Sciatic nerve (tissue), 2 donors: ENCODE data around the gene PHF23. TPM values are rescaled to one million over a fixed set of nuclear protein-coding genes. Genes with fewer than 3 reads are reported as not detected.

ENCODE experiments used
- ATAC-seq: fragments of 200-7000 bp; cut with Tn5 transposase; one replicate; pipeline ENCODE4 v1.9.1; 2020; ENCODE audit warnings: mild to moderate bottlenecking, moderate library complexity
- DNase-seq: peaks from one replicate; pipeline ENCODE4 v3.0.0-alpha.2; 2020; ENCODE audit warnings: low spot score
- intact Hi-C: fragments of 100-400 bp; cut with DNase I; formaldehyde crosslinking; loops from one replicate; pipeline ENCODE4 v1.14.2; 2022
- total RNA-seq: library from RNA; stranded (reverse); fragmentation: NEBNext Ultra II Directional; extraction: Animal tissue kit (Norgen Biotek cat#: 25700); gene quantifications from one replicate; pipeline ENCODE4 v1.2.1, GENCODE V29; 2021
- donor health status: DM: no; HTN: no; CAD: no.
- donor health status: DM: no; HTN: no; CAD: no.

PHF23 gene
- total RNA-seq, 1 donor from 2014 or later: 23.8 TPM

- DNase-seq (no peak), ATAC-seq (no peak)
- intact Hi-C loops: no loop called here
These were observed 2.0 kb upstream of the PHF23 start for GRCh38 chr17:7241090-7241733.

GRCh38 chr17:7240375-7240774, 1.1 kb upstream of the PHF23 start:
- intact Hi-C loops: no loop called here
- no peak for ATAC-seq
- no peak for DNase-seq

- intact Hi-C loops: no loop called here
- DNase-seq (no peak), ATAC-seq (no peak)
These were observed 702 bp downstream of the PHF23 start for GRCh38 chr17:7238420-7239090.

- DNase-seq (peak; percentile 93), ATAC-seq (peak; percentile 1)
- intact Hi-C loops: no loop called here
These were observed 1.4 kb downstream of the PHF23 start for GRCh38 chr17:7237761-7238419.

- intact Hi-C loops: no loop called here
- ATAC-seq (no peak), DNase-seq (no peak)
These were observed 1.9 kb downstream of the PHF23 start for GRCh38 chr17:7237266-7237760.

GRCh38 chr17:7236808-7237207, 2.4 kb downstream of the PHF23 start:
- ATAC-seq (no peak), DNase-seq (no peak)
- intact Hi-C loops: no loop called here

GRCh38 chr17:7235693-7236665, 3.3 kb downstream of the PHF23 start:
- no peak for ATAC-seq
- intact Hi-C loops: no loop called here
- DNase-seq: no peak

GRCh38 chr17:7234083-7234951, 4.9 kb downstream of the PHF23 start, which contains the start of gene DVL2:
TSS of gene DVL2 (minus strand) at chr17:7234517. CDS start at chr17:7234262, 255 bp downstream.
- intact Hi-C loops: no loop called here
- ATAC-seq (peak; percentile 67), DNase-seq (peak; percentile 99)

- no peak for ATAC-seq
- intact Hi-C loops: no loop called here
- no peak for DNase-seq
These were observed 5.6 kb downstream of the PHF23 start for GRCh38 chr17:7233701-7234082.

GRCh38 chr17:7232114-7232513, 7.1 kb downstream of the PHF23 start:
- intact Hi-C loops: no loop called here
- ATAC-seq: no peak

GRCh38 chr17:7229504-7229903, 9.8 kb downstream of the PHF23 start:
- no peak for ATAC-seq
- intact Hi-C loops: no loop called here
- no peak for DNase-seq

More at GRCh38 chr17:7232114-7232513, 7.1 kb downstream of the PHF23 start:
- no peak for DNase-seq

GRCh38 chr17:7228920-7229319, 10.3 kb downstream of the PHF23 start:
- DNase-seq (no peak), ATAC-seq (no peak)
- intact Hi-C loops: no loop called here

GRCh38 chr17:7226721-7227710, 12.2 kb downstream of the PHF23 start:
- intact Hi-C loops: no loop called here
- DNase-seq (no peak), ATAC-seq (no peak)

- DNase-seq (no peak), ATAC-seq (no peak)
- intact Hi-C loops: no loop called here
These were observed 13.4 kb downstream of the PHF23 start for GRCh38 chr17:7225711-7226331.

GRCh38 chr17:7224661-7225111, 14.6 kb downstream of the PHF23 start:
- no peak for DNase-seq
- intact Hi-C loops: no loop called here
- ATAC-seq: no peak

GRCh38 chr17:7224110-7224509, 15.1 kb downstream of the PHF23 start:
- DNase-seq: no peak
- no peak for ATAC-seq
- intact Hi-C loops: no loop called here
